K562 (cell line): ENCODE results near the gene TIPIN. TPM values are rescaled to one million over a fixed set of nuclear protein-coding genes. Genes with fewer than 3 reads are reported as not detected.
"Not testable (repeated sequence)": the region's sequence is repeated elsewhere in the genome, so short reads cannot be mapped to it uniquely, and the experiment has no call there.

Experiments used
- ATAC-seq: fragments of 200-7000 bp; cut with Tn5 transposase; 3 replicates; pipeline ENCODE4 v1.9.1; 2020; ENCODE audit warnings: moderate library complexity
- BruUV-seq: library from RNA; stranded (reverse); fragments of 400-500 nt; replicated peaks from 2 replicates; lab custom pipeline; 2021; lab: Mats Ljungman, UMichigan
- CTCF ChIA-PET: fragments of 300-600 bp; formaldehyde crosslinking; extraction: SDS; loops from one replicate; lab custom pipeline; 2021; ENCODE audit warnings: low intra/inter-chr PET ratio; lab: Yijun Ruan, JAX
- POLR2A ChIA-PET: fragments of 300-600, 350-650 bp; sonication (Branson Sonifier 250); formaldehyde crosslinking; extraction: SDS; loops from one replicate; lab custom pipeline; 2021; ENCODE audit warnings: antibody characterized with exemption, inconsistent platforms; lab: Yijun Ruan, JAX
- DNase-seq, 4 experiments: peaks; one replicate each; pipeline versions ENCODE4 v3.0.0 to v3.0.0-alpha.2; 2011 to 2018; ENCODE audit warnings: low spot score in 3 of 4, mixed read lengths in 3 of 4; ENCODE audit errors: extremely low read depth in 1 of 4
- FAIRE-seq: peaks from 2 replicates; lab custom pipeline; 2011; peaks lifted over from hg19 to GRCh38; lab: Jason Lieb, UNC
- H2AFZ ChIP-seq: 2 replicates; pipeline ENCODE4 v1.6.0; 2011; ENCODE audit warnings: low read depth, low read length, control low read depth, inconsistent platforms
- H3K27ac ChIP-seq: fragments of 200-600 bp; 3 replicates; pipeline ENCODE4 v1.8.0; 2011; ENCODE audit warnings: low read depth, mild to moderate bottlenecking, control low read depth, inconsistent platforms, low read length, moderate library complexity, mixed read lengths; ENCODE audit errors: extremely low read depth
- H3K27me3 ChIP-seq, 2 experiments: fragments of 300-600 bp in 1 of 2; 2 replicates in 1 of 2; 3 replicates in 1 of 2; pipeline versions ENCODE4 v1.6.0 to v1.8.0; 2011; ENCODE audit warnings: inconsistent platforms in 2 of 2, low read length in 2 of 2, mild to moderate bottlenecking in 1 of 2, mixed read lengths in 1 of 2, moderate library complexity in 1 of 2; ENCODE audit not compliant: control insufficient read depth in 2 of 2, insufficient read depth in 2 of 2
- H3K36me3 ChIP-seq: fragments of 300-600 bp; 3 replicates; pipeline ENCODE4 v1.8.0; 2011; ENCODE audit warnings: mild to moderate bottlenecking, low read length, inconsistent platforms; ENCODE audit not compliant: control insufficient read depth, insufficient read depth
- H3K4me1 ChIP-seq, 2 experiments: fragments of 200-600 bp in 1 of 2; replicated peaks in 1 of 2; 2 replicates in 1 of 2; 3 replicates in 1 of 2; pipeline versions ENCODE4 v1.5.1 to v1.8.0; 2011; ENCODE audit warnings: inconsistent platforms in 2 of 2, low read length in 2 of 2, mild to moderate bottlenecking in 1 of 2, mixed read lengths in 1 of 2, moderate library complexity in 1 of 2; ENCODE audit not compliant: control insufficient read depth in 2 of 2, insufficient read depth in 2 of 2
- H3K4me2 ChIP-seq: 2 replicates; pipeline ENCODE4 v1.6.1; 2011; ENCODE audit warnings: low read length, control low read depth, inconsistent platforms, mixed read lengths; ENCODE audit not compliant: insufficient read depth
- H3K4me3 ChIP-seq: fragments of 200-600 bp; sonication (generic), shearing (Covaris generic); 2 replicates; pipeline ENCODE4 v1.5.1; 2016; ENCODE audit warnings: control low read depth, inconsistent platforms
- H3K79me2 ChIP-seq: fragments of 200-600 bp; 3 replicates; pipeline ENCODE4 v1.8.0; 2011; ENCODE audit warnings: low read length, inconsistent platforms; ENCODE audit not compliant: control insufficient read depth, insufficient read depth
- H3K9ac ChIP-seq, 2 experiments: 2 replicates each; pipeline versions ENCODE4 v1.6.0 to v1.6.1; 2011; ENCODE audit warnings: low read depth in 2 of 2, low read length in 2 of 2, control low read depth in 1 of 2, inconsistent platforms in 1 of 2, mild to moderate bottlenecking in 1 of 2, mixed read lengths in 1 of 2; ENCODE audit not compliant: insufficient read depth in 1 of 2
- H3K9me1 ChIP-seq: one replicate; pipeline ENCODE4 v1.6.0; 2011; ENCODE audit warnings: inconsistent platforms, mild to moderate bottlenecking, low read length, moderate library complexity; ENCODE audit not compliant: control insufficient read depth, insufficient read depth
- H3K9me3 ChIP-seq: replicated peaks from 2 replicates; pipeline ENCODE4 v1.5.1; 2011; ENCODE audit warnings: low read depth, low read length, inconsistent platforms; ENCODE audit not compliant: control insufficient read depth, insufficient read depth
- H4K20me1 ChIP-seq: replicated peaks from 2 replicates; pipeline ENCODE4 v1.6.1; 2011; ENCODE audit warnings: low read length, inconsistent platforms, mixed read lengths; ENCODE audit not compliant: control insufficient read depth, insufficient read depth
- BRF2 ChIP-seq: IDR thresholded peaks from 3 replicates; pipeline ENCODE4 v1.6.1; 2011; ENCODE audit warnings: borderline replicate concordance, mild to moderate bottlenecking; ENCODE audit not compliant: insufficient read length, insufficient read depth
- ELF2 ChIP-seq: fragments of 250-450 bp; sonication (Bioruptor Pico); IDR thresholded peaks from 2 replicates; pipeline ENCODE4 v1.5.0; 2021; ENCODE audit warnings: mild to moderate bottlenecking
- WGBS: fragments of 100-300 bp; shearing (Covaris generic); methylation state at CpG from one replicate; pipeline ENCODE4 v1.1.6; 2016; ENCODE audit warnings: low coverage, mixed read lengths; ENCODE audit not compliant: insufficient coverage; ENCODE audit errors: missing lambda C conversion rate; 5-methylcytosine and 5-hydroxymethylcytosine counted together
- in situ Hi-C: fragments of 300-500 bp; cut with MboI; formaldehyde crosslinking; loops from 4 replicates; pipeline ENCODE4 v1.15.0; 2018; ENCODE audit warnings: inconsistent platforms, mixed read lengths
- intact Hi-C: fragments of 100-400 bp; cut with micrococcal nuclease; formaldehyde crosslinking; loops from 2 replicates; pipeline ENCODE4 v1.14.2; 2022
- polyA plus RNA-seq, 8 experiments: library from polyadenylated mRNA; depleted of rRNA in 4 of 8; stranded (reverse) in 5 of 8; unstranded in 3 of 8; fragments of >200 nt; fragmentation: Nextera tagmentation in 2 of 8; fragmentation: Illumina TruSeq in 1 of 8; extraction: Ambion mirVana in 2 of 8; extraction: Trizol in 1 of 8; gene quantifications; 2 replicates each; pipeline versions ENCODE4 v1.2.1 to v1.2.3, GENCODE V29; 2011 to 2014; ENCODE audit warnings: inconsistent platforms in 1 of 8, missing spikeins in 1 of 8
- total RNA-seq, 7 experiments: library from RNA; depleted of rRNA in 6 of 7; stranded (reverse); fragments of >200 nt in 6 of 7; fragmentation: Illumina TruSeq in 2 of 7; extraction: Trizol in 2 of 7; gene quantifications; 2 replicates each; pipeline versions ENCODE4 v1.2.1 to v1.2.3, GENCODE V29; 2011 to 2021; ENCODE audit warnings: low replicate concordance in 1 of 7

TIPIN gene
- total and polyA plus RNA-seq, 9 of the 15 experiments (the other 6 are each of a cell fraction or from before 2014, with no cell fraction given): 22.9 to 61.4 (median 42.0) TPM

- Histone ChIP-seq H3K27me3 (no peaks in the 10 kb centered on the region), H3K27ac (no peak overlapping the region), H4K20me1 (no peaks in the 10 kb centered on the region), H3K36me3 (peaks cover 40% of the 10 kb centered on the region), H3K4me2 (no peak overlapping the region), H3K9me3 (no peaks in the 10 kb centered on the region), H3K4me3 (no peak overlapping the region), H2AFZ (no peak overlapping the region), H3K9me1 (no peaks in the 10 kb centered on the region), H3K9ac (no peak overlapping the region), H3K4me1 (peaks cover 0 to 3% of the 10 kb centered on the region in 2 experiments; a peak in 2 of 5 replicates), H3K79me2 (no peaks in the 10 kb centered on the region)
- DNase-seq (no peak), FAIRE-seq (no peak), ATAC-seq (no peak)
- WGBS: 74% methylated on average over 3 of the region's 3 CpGs
- BruUV-seq: no TSS peak
- CTCF ChIA-PET: no interaction called here
- TF ChIP-seq ELF2 (CRISPR knock-in tag) (no peak), BRF2 (no peak)
- POLR2A ChIA-PET: interaction anchor here (0.8 kb wide), 1 partner anchor 100 kb away, joined by 3 read pairs; no protein-coding TSS in a partner anchor
- intact Hi-C loops (no loop called here), in situ Hi-C loops (no loop called here)
Observed at GRCh38 chr15:66306381-66306780, 50.1 kb downstream of the TIPIN start.

- H3K27me3 ChIP-seq, ATAC-seq, BruUV-seq, H3K4me2 ChIP-seq, intact Hi-C loops, H3K27ac ChIP-seq, CTCF ChIA-PET, H4K20me1 ChIP-seq, H3K9ac ChIP-seq, H3K9me1 ChIP-seq, H2AFZ ChIP-seq, H3K79me2 ChIP-seq, H3K4me1 ChIP-seq, H3K9me3 ChIP-seq, H3K4me3 ChIP-seq, DNase-seq, FAIRE-seq, in situ Hi-C loops: not testable (repeated sequence)
- 94% methylated on average over 10 of the region's 10 CpGs for WGBS
- H3K36me3 ChIP-seq: peaks cover 27% of the 10 kb centered on the region
- POLR2A ChIA-PET: interaction anchor here (0.8 kb wide), 1 partner anchor 10 kb away, joined by 3 read pairs; no protein-coding TSS in a partner anchor
Observed at GRCh38 chr15:66304425-66304824, 52.1 kb downstream of the TIPIN start.
